COLO668 (cell line): Measurements from ENCODE around the gene EIF4A2.

Experiments used
- DNase-seq: peaks from one replicate; lab custom pipeline; 2025; ENCODE audit not compliant: unreplicated experiment; lab: John Stamatoyannopoulos, UW

Gene EIF4A2

DNA sequence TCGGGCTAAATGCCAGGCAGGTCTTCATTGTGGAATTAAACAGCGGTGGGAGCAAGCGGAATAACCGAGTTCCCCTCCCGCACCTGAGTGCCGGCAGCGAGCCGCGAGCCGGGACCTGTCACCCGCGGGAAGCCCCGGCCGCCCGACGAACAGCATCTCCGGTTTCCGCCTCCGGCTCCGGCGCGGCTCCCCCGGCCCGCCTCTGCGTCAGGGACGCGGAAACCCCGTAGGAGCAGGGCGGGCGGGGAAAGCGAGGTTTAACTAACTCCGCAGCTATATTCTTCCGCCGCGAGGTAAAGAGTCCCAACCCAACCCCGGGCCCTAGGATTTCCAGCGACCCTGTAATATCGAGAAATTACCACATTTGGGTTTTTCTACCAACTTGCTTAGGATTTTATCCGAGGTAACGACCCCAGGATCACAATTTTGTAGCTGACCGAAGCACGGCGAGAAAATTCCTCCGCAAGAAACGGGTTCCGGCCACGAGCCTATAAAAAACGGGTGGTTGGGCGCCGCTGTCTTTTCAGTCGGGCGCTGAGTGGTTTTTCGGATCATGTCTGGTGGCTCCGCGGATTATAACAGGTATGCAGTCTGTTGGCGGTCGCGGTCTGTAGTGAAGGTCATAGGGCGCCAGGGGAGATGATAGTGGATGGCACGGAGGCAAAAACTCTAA is at the start of gene EIF4A2:
TSS of gene EIF4A2 (plus strand) at position 520 of the 673 bp plus-strand sequence. CDS start at position 554, 34 bp downstream.
- DNase-seq: peak; percentile 89

DNA sequence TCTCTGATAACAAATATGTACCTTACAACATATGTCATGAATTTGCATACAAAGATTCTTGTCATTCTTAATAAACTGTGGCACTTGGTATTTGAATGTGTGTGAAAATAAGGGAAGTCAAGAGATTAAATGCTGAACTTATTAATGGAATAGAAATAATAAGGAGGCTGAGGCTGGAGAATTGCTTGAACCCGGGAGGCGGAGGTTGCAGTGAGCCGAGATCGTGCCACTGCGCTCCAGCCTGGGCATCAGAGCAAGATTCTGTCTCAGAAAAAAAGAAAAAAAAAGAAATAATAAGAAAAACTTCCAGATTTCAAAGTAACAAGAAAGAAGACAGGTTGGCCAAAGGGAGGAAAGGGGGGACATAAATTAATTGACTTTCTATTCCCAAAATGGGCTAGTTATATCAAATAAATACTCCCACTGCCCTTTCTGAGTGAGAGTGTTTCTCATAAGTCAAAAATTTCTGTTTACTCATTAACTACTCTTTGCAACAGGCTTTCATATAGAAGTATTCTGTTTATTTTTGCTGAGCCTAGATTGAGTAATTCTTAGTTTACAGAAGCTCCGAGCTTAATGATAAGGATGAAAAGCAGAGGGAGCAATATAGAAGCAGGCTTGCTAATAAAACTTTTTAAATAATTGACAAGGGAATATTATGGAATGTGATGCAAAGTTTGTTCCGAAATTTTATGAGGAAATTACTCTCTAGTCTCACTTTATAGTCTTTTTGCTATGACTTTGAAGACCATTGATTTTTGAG is 40.6 kb upstream of the EIF4A2 start:
- no peak for DNase-seq

DNA sequence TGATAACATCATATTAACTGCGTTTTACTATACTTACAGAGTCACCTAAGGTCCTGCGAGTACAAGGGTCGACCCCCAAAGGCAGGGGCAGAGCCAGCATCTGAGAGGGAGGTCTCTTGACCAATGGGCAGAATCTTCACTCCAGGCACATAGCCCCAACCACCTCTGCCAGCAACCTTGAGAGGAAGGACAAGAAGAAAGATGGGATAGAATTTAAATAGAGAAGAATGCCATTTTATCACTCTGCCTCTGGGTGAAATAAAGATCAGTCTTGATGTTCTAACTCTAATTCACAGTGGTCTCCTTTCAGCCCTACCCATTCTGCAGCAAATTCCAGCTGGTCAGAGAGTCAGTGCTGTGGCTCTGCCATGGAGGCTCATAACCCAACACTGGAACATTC is 39.7 kb upstream of the EIF4A2 start:
- no peak for DNase-seq

DNA sequence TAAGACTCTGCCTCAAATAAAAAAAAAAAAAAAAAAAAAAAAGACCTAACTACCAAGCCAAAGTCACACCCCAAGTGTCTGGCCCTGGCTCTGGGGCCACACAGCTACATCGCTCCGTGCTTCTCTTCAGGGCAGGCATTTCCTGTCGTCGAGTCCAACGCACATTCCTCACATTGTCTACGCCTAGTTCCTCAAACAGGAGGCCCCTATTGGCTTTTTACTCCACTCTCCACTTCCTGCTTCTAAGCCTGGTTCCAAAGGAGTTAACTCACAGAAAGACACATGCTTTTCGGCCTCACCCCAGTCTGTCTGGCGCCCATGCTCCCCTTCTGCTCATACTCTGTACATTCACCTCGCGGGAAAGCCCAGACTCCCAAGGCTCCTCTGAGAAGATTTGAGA is 37.4 kb upstream of the EIF4A2 start:
- DNase-seq: no peak

DNA sequence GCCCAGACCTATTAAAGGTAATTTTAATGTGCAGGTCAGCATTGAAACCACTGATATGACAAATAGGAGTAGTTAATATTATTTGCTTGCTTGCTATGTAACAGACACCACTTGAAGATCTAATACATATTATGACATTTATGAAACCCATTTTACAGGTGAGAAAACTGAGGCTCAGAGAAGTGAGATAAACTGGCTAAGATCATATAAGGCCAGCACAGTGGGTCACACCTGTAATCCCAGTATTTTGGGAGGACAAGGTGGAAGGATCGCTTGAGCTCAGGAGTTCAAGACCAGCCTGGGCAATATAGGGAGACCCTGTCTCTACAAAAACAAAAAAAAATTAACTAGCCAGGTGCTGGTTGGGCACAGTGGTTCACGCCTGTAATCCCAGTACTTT is 33.1 kb upstream of the EIF4A2 start:
- DNase-seq: no peak

DNA sequence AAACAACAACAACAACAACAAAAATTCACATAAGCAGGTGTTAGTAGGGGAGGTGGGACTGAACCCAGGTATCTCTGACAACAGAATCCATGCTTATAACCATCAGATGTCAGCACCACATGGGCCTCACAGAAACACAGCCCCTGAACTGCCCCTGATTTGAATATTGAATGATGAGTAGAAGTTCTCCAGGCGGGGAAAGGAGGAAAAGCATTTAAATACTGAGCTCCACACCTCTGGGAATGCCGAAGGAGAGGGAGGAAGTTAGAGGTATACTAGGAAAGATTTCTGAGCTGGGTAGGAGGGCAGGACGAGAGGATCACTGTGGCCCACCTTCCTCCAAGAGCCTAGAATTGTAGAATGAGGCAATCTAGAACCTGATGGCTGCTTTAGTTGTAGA is 31.9 kb upstream of the EIF4A2 start:
- no peak for DNase-seq

DNA sequence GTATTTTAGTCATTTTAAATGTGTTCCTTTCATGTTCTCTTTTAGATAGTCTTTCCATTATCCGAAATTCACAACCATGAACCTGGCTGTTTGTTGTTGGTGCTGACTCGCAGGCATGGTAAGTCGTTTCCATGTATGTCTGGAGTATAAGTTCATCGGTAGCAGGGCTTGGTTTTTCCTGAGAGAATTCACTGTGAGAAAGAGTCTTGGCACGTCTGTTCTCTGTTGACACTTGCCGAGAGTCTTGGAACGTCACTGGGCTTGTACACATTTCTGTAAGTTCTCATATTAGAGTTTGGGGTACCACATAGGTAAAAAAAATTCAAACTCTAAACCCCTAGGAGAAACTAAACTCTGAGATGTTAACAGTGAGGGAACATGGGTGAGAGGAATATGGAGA is 29.4 kb upstream of the EIF4A2 start:
- DNase-seq: no peak

DNA sequence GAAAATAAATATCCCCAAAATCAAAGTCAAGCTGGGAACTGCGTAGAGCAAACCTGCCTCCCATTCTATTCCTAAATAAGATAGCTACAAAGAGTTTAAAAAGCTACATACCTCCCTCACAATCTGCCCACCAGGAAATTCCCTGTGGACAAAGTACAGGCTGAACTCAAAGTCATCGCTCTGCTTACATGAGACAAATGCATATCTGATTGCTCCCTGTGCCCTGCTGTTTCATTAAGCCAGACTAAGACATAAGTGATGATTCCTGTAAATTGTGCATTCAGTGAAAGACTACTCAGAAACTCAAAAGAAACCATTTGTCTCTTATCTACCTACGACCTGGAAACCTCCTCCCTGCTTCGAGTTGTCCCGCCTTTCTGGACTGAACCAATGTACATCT is 28.5 kb upstream of the EIF4A2 start:
- no peak for DNase-seq

DNA sequence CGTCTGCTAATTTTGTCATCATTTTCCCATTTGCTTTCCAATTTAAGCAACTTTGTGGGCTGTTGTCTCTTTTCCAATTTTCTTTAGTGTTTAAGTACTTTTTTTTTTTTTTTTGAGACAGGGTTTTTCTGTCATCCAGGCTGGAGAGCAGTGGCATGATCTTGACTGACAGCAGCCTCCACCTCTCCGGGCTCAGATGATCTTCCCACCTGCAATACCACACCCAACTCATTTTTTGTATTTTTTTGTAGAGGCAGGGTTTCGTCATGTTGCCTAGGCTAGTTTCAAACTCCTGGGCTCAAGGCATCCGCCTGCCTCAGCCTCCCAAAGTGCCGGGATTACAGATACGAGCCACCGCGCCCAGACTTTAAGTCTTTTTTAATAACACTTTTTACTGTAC is 26.2 kb upstream of the EIF4A2 start:
- no peak for DNase-seq

DNA sequence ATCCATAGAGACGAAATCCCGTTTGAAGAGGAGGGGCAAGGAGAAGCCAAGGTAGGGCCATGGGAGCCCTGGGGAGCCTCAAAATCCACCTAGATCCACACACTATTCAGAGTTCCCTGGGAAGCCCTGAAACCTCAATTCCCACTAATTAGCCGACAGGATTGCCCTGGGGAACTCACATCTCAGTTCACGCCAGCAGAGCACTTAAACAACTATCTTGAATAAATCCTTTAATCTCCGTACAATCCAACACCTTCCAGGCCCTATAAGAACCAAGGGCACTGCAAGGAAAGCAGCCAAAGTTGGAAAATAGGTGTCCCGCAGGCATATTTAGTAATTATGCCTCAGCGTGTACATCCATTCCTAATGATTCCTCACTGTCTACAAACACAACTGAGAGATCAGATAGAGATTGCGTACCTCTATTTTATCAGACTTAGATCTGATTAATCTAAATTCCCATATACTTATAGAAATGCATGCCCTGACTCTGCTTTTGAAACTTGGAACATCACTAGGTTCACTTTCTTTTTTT is 25.6 kb upstream of the EIF4A2 start:
- no peak for DNase-seq

DNA sequence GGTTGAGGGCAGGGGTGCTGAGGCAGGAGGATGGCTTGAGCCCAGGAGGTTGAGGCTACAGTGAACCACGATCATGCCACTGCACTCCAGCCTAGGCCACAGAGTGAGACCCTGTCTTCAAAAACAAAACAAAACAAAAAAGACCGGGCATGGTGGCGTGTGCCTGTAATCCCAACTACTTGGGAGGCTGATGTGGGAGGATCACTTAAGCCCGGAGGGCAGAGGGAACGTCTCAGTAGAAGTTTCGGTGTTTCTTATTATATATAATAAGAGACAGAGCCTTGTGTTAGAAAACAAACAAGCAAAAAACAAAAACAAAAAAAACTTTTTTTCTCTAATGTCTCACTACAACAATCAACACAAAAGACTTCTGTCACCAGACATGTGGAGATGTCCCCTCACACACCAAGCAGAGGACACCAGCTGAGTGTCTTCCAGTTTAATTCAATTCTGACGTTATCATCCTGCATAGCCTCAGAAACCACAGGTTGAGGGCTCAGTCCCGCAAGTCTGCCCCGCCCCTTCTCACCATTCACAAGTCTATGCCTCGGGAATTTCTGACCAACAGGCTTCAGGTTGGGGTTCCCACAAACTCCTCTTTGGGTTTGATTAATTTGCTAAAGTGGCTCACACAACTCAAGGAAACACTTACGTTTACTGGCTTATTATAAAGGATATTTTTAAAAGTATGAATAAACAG is 24.0 kb upstream of the EIF4A2 start:
- DNase-seq: no peak

DNA sequence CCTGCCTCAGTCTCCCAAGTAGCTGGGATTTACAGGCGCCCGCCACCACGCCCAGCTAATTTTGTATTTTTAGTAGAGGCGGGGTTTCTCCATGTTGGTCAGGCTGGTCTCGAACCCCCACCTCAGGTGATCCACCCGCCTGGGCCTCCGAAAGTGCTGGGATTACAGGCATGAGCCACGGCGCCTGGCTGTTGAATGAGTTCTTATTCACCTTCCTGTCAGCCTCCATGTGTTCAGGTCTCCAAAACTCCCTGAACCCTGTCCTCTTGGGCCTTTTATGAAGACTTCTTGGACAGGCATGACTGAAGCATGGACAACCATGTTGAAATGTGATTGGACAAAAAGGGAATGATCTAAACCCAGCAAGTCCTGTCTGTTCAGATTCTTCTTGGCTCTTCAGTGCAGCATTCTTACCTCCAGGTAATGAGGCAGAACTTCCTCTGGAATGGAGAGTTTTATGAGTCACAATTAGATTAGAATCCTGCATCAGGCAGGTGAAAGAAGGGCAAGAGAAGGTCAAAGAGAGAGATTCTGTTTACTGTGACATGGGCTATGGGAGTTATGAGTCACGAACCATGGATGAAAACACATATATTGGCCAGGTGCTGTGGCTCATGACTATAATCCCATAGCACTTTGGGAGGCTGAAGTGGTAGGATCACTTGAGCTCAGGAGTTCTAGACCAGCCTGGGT is 23.1 kb upstream of the EIF4A2 start:
- no peak for DNase-seq

DNA sequence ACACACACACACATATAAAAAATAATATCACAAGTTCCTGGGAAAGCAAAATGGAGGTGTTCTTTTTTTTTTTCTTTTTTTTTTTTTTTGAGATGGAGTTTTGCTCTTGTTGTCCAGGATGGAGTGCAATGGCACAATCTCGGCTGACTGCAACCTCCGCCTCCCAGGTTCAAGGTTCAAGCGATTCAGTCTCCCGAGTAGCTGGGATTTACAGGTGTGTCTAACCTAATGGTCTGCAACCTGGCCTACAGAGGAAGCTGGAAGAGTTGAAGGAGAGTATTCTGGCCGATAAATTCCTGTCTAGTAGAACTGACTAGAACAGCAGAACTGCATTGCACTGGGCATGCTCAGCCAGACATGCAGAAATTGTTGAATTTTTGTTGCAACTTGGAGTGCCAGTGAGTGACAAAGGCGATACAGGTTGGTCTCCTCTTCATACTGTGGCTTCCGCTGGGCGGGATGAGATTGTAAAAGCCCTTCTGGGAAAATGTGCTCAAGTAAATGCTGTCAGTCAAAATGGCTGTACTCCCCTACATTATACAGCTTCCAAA is 22.4 kb upstream of the EIF4A2 start:
- DNase-seq: no peak

DNA sequence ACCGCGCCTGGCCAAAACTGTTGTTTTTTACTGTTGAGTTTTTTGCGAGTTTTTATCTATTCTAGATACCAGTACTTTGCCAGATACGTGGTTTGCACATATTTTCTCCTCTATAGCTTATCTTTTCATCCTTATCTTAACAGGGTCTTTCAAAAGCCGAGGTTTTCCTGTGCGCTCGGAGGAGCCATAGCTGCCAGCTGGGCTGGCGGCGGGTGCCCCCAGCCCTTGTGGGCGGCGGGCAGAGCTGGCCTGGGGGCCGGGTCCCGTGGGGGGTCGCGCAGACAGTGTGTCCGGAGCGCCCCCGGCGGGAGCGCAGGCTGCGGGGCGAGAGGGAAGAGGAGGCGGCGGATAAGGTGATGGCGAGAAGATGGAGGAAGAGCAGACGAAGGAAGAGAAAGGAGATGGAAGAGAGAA is 11.1 kb upstream of the EIF4A2 start:
- peak; percentile 13 for DNase-seq

DNA sequence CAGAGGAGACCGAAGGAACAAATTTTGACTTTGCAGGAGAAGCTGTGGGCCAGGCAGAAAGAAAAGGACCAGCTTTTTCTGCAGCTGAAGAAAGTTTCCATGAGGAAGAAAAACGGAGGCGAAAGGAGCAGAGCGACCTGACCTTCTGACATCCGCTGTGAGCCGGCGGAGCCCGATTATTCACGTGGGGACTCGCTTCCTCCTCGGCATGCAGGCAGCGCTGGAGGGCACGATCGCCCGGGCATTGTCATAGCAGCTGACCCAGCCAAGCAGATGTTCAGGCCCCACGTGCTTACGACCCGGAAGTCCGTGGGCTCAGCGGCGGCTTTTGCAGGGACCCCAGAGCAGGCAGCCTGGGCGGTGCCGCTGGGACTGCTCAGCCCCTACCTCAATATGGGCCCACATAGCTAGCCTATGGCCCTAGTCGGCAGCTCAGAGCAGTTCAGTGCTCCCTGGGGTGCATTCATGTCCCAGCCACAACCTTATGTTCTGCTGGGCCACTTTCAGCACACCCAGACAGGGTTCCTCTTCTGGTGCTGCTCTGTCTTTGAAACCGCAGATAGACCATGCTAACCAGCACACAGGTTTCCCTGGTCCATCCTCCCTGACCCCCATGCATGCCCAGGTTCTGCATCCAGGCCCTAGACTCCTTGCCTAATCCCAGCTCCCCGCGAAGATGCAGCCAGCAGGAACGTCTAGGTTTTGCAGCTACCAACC is 10.5 kb upstream of the EIF4A2 start:
- DNase-seq: peak; percentile 83

DNA sequence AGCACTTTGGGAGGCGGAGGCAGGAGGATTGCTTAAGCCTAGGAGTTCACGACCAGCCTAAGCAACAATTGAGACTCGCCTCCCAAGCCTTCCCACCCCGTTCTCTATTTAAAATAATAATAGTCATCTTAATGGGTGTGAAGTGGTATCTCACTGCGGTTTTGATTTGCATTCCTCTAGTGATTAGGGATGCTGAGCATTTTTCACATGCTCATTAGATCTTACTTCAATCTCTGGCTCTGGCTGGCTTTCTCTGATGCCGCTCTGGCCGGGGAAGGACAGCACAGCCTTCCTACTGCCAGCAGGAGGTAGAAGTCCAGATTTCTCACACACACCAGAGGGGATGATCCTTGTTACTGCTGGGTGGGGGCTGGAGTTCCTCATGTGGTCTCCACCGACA is 7.4 kb upstream of the EIF4A2 start:
- DNase-seq: no peak

DNA sequence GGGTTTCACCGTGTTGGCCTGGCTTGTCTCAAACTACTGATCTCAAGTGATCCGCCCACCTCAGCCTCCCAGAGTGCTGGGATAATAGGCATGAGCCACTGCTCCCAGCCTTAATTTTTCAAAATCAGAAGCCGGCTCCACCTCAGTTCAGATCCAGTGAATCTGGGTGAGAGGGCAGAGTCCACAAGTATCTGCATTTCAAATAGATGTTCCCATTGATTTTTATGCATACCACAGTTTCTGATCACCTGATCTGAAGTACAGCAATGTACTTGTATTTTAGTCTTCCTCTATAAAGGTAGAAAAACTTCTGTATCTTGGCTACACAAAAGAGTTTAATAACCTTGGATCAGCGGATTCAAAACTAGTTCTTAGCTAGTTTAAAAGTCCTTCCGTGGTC is 4.2 kb upstream of the EIF4A2 start:
- DNase-seq: no peak

DNA sequence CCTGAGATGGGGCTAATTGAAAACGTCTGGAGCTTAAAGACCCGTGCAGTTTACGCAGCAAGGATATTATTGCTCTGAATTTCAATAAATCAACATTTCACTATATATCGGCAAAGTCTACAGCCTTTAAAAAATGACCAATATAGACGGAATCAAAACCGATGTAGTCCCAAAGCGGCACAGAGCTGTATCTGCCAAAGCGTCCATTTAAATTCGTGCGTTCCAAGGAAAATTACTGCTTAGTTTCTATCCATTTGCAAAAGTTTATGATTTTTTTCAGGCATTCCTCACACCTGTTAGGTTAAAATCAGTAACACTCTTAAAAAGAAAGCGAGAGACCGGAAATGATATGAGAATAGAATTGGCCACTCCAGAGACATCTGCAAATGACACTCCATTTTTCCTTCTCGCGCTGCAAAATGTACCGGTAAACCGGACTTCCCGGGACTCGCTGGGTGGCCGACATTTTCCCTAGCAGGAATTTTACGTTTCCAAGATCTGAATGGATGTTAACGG is 777 bp upstream of the EIF4A2 start:
- no peak for DNase-seq

DNA sequence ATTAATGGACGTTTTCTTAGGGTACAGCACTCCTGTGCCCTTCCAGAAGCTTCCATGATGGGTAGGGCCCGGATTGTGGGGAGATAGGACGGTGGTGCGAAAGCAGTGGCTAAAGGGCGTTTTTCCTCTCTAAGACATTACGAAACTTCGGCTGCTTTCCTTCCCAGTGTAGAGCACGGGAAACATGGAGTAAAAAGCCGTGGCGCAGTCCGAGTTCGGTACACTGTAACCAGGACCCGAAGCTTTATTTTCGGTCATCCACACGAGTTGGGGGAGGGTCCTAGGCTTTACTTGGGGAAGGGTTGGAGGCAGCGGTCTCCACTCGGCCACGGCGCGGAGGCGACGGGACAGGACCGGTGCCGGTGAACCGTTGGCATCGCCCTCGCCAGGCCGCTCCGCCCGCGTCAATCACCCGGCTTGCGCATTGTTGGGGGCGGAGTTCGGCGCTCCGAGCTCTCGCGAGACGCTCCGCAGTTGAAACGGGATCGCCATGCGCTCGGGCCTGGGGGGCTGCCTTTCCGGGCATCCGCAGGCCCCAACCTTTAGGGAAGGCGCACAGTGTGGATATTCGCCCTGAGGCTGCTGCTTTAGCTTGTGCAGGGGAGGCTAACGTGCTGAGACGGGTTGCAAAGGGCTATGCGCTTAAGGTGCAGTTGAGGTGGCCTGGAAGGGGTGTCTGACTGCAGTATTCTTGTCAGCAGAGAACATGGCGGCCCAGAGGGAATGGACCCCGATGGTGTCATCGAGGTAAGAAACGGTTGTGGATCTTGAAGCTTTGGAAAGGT is 546 bp downstream of the EIF4A2 start:
- peak; percentile 78 for DNase-seq
